Stimulated activated CD8-positive, alpha-beta memory T cell treated with anti-CD3 and anti-CD28 coated beads, Interleukin-4, amount 100 ng/mL, for 1 hour (primary cell): ENCODE measurements around the gene CD93.

ENCODE experiments used
- DNase-seq, 2 donors: peaks; one replicate each; pipeline ENCODE4 v3.0.0-alpha.2; 2020; ENCODE audit warnings: low read depth in 2 of 2, low spot score in 1 of 2

CD93 gene

DNA sequence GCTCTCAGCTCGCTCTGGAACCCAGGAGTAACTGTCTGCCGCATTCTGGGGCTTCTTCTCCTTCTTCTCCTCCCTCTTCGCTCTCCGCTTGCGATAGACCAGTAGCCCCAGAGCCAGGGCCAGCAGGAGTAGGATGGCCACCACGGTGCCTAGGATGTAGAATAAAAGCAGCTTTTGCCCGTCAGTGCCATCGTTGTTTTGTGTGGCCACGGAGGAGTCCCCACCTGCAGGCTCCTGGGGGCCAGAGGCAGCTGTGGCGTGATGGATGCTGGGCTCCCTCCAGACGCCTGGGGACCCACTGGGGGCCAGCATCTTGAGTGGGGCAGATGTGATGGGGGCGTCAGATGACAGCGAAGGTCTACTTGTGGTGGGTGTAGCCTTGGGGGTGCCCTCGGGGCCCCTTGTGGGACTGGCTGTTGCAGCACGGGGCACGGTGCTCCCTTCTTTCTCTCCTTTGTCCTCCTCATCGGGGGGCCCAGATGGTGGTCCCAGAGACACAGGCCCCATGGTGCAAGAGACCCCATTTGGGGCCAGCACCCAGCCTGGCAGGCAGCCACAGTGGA is 1.8 kb downstream of the CD93 start:
- no peak for DNase-seq

DNA sequence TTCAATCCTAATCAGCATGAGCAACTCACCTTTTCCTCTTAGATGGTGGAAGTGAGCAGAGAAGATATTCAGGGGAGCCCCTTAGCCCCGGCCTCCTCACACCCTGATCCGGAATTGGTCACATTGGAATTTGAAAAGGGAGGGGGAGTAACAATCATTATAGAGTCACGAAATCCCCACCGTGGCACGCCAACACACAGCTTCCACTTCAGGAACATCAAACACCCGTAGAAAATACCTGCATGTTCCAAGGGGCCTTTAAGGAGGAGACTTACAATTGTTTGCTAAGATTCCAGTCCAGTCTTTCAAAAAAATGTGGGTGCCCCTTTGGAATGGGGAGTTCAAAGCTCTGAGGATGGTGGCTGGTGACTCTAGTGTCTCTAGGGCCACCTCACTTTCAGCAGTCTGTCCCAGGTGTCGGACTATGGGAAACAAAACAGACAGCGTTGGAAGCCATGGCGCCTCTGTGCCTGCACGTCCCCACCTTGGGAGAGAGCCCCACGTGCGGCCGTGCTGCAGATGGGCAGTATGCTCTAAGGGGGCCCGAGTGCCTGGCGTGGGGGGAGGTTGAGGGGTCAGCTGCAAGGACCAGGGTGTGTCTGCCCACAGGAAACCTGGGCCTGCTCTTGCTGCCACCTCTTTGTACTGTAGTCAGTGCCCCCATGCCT is 2.4 kb downstream of the CD93 start:
- DNase-seq = no peak

DNA sequence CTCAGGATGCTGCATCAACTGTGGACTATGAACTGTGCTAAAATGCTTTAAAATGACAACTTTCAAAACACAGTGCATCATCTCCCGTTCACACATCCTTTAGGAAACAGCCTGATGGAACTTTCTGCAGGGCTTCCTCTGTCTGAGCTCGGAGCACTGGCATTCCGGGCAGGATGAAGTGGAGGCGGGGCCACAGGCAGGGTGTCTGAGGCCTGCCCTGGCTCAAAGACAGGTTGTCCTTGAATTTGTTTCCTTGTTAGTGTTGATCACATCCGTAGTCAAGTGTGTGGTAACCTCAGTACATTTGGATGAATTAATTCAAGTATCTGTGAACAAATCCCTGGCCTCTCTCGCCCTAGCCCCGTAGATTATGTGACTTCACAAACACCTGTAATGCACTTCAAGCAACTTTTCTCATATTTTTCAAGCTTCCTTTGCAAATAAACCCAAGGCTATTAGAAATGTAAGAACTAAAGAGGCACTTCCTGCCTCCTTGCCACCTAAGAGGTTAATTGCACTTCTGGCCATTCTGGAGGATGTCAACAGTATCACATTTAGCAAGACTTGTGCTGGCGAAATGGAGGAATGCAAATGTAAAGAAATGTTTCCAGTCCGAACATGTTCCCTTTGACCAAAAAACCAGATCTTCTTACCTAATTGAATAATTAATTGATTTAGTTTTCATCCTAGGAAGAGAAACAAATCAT is 3.1 kb downstream of the CD93 start:
- no peak for DNase-seq

DNA sequence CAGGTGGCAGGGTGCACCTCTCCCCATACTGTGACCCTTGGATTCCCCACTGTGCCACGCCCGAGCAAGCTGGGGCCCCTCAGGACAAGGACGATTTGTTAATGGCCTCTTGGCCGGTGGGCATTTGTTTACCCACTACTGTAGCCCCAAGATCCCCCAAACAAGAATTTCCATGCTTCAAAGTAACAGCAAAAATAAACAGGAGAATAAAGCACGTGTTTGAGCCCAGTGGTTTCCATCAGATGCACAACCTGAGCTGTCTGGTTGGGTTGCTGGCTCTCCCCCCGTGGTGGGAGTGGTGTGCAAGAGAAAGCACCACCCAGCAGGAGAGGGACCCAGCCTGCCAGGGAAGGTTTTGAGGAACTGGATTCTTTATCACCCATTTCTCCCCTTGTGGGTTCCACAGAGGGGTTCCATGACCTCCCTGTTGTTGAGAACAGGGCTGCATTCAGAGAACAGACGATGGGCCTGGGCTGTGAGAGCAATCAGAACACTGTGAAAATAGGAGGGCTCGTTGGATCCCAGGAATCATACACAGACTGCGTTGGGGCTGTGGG is 4.8 kb downstream of the CD93 start:
- no peak for DNase-seq

DNA sequence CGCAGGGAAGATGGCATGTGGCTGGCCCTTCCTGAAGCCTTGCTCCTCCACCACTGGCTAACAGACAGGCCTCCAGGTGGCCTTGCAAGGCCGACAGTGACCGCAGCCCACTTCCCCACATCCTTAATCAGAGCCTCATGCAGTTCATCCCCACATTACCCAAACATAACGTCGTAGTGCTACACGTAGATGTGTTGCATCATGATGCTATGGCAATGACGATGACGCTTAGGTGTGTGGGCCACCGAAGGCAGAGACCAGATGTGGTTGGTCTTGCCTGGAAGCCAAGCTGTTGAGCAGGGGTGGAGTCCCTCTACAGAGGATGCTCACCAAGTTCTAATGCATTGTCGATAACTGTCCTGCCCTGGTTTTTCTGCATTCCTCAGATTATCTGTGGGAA is 5.6 kb downstream of the CD93 start:
- no peak for DNase-seq

DNA sequence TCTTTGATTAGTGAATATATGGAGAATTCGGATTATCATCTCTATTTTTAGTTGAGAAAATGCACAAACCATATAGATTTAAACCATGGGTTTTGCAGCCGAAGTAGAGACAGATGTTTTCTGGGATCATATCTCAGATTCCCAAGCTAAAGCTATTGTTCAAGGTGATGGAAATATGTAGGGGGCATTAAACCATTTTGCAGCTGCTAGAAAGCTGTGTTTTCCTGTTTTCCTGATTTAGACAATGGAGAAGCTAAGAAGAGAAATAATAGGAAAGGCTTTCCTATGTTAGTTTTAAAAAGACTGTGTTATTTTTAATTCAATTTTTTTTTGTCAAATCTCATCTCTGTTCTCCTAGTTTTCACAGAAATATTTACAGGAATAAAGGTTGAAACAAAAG is 6.2 kb downstream of the CD93 start:
- DNase-seq = no peak

DNA sequence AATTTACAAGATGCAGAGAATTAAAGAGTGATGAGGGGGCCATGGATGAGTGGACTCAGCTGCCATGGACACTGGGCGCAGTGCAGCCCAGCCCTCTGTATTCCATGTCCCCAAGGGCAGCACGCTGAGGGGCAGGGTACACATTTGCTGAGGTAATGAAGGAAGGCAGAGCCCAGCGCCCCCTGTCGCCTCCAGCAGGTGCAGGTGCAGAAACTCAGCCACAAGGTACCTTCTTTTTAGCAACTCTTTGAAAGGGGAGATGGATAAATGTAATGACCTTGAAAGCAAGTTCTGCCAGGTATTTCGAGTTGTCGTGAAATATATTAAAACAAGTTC is 7.1 kb downstream of the CD93 start:
- no peak for DNase-seq

DNA sequence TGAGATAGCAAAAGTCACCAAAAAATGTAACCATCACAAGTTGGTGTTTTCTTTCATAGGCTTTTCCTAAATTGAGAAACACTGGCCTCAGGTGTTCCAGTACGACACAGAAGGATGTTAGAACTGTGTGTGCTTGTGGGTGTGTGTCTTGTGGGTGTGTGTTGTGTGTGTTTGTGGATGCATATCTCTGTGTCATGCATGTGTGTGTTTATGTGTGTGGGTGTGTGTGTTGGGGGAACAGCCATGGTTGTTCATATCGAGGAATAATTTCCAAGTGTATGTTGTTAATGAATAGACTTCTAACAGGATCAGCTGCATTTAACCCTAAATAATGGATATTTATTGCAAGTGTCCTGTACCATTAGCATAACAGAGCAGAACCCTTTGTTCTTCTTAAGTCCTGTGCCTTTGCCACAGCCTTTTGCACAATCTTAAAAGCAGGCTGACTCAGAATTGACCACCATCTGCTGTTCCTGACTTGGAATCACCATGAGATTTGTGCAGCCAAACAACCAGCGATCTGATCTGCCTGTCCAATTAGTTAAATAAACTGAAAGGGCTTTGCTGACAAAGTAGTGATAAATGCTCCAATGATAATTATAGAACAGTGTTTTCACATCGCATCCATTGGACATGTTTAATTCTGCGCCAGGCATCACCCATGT is 7.6 kb downstream of the CD93 start:
- DNase-seq = no peak

DNA sequence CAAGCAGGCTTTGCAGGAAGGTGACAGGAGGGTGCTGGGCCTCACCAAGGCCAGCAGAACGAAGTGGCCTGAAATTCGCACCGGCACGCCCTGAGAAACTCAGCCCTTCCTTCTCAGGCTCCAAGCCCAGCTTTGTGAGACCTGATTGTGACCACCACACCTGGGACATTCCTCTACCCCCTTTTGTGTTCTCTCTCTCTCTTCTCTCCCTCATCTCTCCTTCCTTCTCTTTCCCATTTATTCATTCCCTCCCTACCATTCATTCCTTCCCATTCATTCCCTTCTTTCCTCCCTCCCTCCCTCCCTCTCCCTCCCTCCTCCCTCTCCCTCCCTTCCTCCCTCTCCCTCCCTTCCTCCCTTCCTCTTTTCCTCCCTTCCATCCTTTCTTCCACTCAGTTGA is 8.8 kb downstream of the CD93 start:
- DNase-seq = no peak

DNA sequence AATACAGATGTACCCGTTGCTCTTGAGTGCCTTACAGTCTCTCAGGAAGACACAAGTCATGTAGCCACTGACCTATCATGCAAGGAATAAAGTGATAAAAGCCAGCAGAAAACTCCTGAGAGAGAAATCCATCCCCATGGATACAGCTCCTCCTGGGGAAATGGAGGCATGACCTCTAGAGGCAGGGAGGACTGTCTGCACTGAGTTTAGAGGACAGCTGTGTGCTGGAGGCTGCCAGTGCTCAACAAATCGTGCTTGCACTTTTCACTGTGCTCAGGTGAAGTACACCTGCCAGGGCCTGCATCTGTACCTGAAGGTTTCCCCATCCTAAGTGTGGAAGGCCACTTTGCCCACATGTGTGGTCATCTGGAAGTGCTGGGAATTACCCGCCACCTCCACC is 12.1 kb downstream of the CD93 start:
- no peak for DNase-seq

DNA sequence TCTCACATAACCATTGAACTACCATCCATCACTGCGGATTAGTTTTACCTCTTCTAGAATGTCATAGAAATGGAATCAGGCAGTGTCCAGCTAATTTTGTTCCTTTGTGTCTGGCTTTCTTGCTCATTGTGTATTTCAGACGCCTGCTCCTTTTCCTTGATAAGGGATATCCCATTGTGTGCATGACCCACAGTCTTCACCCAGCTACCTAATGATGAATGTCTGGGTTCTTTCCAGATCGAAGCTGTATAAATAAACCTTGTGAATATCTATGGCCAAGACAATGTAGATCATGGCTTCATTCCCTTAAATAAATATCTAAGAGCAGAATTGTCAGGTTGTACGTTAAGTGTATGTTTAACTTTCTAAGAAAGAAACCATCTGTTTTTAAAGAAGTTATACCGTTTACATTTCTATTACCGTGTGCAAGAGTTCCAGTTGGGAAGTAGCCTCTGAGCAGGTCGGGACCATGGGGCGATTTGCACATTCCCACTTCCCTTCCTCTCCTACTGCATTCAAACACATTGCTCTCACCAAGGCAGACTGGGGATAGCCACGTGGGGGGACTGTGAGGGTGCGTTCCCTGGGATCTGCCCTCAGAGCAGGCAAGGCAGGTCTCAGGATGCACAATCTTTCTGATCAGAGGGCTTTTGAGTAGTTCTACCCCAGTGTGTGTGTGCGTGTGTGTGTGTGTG is 13.1 kb downstream of the CD93 start:
- no peak for DNase-seq

DNA sequence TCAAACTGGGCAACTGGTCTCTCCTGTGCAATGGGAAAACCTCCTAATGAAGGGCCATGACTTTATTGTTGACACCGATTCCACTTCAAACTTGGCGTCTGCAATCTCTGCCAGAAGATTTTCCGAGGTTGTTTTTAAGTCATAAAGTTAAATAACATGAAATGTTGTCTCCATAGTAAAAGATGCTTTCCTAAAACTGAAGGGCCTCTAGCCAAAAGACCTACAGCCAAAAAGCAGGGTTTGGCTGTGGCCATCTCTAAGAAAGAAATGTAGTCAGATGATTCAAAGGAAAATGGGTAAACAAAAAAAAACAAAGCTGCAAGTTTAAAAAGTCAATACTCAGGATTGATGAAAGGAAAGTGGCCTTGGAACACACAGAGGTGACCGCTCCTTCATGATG is 14.1 kb downstream of the CD93 start:
- DNase-seq = no peak

DNA sequence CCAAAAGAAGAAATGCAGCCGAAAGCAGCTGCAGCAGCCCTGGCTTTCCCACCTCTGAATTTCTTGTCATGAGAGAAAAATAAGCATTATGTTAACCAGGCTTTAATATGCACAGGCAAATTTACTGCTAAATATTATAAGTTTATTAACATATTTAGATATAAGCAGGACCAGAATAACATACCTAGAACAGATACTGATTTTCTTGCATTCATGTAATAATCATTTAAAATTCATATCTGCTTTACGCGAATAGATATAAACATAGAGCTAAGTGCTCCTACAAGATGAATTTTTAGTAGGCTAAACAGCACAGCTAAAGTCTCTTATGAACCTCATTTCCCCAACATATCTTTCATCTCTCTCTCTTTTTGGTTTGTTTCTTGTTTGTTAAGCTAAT is 14.7 kb downstream of the CD93 start:
- DNase-seq = no peak

DNA sequence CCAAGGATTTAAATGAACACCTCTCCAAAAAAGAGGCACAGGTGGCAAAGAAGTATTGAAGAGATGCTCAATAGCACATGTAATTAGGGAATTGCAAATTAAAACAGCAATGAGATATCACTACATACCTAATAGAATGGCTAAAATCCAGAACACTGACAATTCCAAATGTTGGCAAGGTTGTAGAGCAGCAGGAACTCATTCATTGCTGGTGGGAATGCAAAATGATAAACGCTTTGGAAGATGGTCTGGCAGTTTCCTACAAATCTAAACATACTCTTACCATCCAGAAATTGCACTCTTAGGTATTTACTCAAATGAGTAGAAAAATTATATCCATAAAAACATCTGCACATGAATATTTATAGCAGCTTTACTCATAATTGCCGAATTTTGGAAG is 17.0 kb downstream of the CD93 start:
- DNase-seq = no peak

DNA sequence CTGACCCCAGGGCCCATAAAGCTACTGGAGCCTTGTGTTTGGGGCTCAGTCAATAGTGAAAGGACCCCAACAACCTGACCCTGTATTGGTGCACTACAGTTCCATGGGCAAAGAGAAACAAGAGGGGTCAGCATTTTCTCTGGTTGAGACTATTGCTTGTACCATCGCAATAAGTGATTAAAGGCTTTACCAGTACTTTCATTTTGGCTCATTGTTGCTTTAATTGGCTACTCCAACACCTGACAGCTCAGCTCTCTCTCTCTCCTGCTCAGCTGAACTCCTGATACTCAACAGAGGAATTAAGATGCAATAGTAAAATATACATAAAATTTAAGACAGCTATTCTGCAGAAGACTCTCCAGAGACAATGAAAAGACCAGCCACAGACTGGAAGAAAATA is 17.8 kb downstream of the CD93 start:
- DNase-seq = no peak

DNA sequence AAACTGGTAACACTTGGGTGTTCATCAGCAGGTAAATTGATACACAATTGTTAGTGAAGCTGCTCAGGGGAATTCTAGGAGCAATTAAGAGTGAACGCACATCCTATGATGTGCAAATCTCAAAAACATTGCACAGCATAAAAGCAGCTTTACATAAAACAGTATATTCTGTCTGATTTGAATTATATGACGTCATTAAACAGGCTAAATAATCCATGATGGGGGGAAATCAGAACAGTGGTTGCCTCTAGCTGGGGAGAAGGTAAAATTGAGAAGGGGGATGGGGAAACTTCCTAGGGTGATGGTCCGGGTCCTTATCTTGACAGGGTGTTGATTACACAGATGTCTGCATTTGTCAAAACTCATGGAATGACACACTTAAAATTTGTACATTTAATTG is 19.4 kb downstream of the CD93 start:
- DNase-seq = no peak

DNA sequence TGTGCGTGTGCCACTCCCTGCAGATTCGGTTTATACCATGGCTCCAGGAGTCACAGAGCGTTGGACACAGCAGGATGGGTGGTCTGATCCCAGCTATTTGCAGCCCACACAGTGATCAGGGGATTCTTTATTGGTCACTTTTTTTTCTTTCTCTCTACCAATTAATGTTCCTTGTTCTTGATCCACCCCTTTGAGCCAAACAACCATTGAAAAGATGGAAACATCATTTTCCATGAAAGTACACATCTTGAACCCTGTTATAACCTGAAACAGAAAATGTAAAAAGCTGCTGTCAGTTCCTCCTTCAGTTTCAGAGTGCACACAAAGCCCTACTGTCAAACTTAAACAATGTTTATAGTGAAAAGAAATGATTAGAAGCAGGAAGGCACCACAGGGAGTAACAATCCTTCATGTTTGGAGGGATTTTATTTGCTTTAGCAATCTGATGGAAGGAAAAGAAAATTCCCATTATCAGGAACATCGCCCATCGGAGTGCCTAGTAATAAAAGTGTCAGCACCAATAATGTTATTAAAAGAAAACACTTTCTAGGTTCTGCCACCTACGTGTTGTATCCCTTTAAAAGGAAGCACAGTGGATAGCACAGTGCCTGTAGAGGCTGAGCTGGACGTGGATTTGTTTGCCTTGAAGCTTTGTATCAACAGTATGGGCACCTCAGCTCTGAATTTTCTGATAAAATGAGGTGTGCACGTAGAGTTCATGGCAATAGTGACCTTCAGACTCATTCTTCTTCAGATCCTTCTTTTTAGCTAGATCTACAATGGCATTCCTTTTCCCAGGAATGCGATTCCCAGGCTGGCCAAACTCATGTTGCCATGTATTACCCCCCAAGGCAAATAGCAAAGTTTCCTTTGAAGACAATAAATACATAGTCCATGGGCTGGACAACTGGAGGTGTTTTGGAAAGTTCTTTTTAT is 20.6 kb downstream of the CD93 start:
- no peak for DNase-seq

DNA sequence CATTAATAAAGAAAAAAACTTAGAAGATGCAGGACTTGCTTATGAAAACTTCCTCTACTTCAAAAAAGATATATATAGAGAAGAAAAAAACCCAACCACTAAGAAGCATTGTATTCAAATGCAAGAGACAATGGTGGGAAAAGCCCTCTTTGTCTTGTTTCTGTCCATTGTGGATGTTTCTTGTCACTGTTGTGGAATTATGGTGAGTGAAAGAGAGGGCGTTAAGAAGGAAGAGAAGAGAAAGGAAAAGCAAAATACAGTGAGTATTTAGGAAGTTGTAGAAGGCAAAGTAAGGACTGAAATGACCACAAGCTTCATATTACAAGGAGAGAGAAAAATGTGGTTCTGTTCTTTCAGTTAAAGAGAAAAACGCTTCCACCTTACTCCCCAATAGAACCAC is 22.5 kb downstream of the CD93 start:
- DNase-seq = no peak

DNA sequence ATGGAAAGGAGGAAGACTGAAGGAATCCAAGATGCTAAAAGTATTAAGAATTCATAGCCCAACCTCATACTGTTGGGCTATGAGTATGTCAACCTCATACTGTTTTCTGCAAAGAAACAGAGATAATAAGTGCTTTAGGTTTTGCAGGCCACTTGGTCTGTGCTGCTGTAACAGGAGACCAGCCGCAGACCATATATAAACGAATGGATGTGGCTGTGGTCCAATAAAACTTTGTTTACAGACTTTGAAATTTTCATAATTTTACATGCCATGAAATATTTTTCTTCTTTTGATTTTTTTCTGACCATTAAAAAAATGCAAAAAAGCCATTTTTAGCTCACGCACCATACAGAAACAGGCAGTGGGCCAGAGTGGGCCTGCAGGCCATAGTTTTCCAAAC is 23.0 kb downstream of the CD93 start:
- no peak for DNase-seq

DNA sequence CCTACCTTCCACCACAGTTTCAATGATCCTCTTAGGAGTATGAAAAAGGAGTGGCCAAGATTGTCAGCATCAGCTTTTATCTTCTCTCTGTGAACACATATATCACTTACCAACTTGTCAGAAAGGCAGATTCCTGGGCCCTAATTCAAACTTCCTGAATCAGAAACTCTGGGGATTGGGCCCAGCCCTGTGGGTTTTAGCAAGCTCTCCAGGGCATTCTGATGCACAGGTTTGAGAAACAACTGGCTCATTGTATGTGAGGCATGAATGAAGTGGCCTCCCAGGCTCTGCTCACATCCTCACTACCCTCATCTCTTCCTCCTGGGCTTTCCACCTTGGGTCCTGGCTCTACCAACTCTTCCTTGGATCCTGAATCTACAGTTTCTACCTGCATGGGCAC is 23.5 kb downstream of the CD93 start:
- no peak for DNase-seq
